ENCODE data around the gene GPR12. TPM values are rescaled to one million over a fixed set of nuclear protein-coding genes. Genes with fewer than 3 reads are reported as not detected.

GPR12 gene
- total and polyA plus RNA-seq, 10 donors: 0.02 to 0.16 (median 0.05) TPM; not detected in 6

- Histone ChIP-seq H3K9me3 (no peaks in the 10 kb centered on the region), H3K27me3 (replicated peaks in 1 of 7) (peaks cover 0 to 10% (median 0%) of the 10 kb centered on the region in 7 donors), H3K4me1 (peaks cover 0 to 27% (median 13%) of the 10 kb centered on the region in 6 donors), H3K36me3 (no peaks in the 10 kb centered on the region), H3K4me3 (no peak overlapping the region), H3K27ac (no peak overlapping the region)
- TF ChIP-seq CTCF (IDR thresholded peaks at IDR 0.05 in 8 of 11, conservative IDR thresholded peaks at IDR 0.05 in 3 of 11): no peak
- TF ChIP-seq POLR2A (IDR thresholded peaks at IDR 0.05): no peak
- TF ChIP-seq POLR2AphosphoS5 (IDR thresholded peaks at IDR 0.05): no peak
- DNase-seq: no peak
- intact Hi-C loops (cut with DNase I; ENCODE audit: low total_unique reads): no loop called here
- WGBS, 5 donors: 71 to 91% (median 79%) methylated on average over 1 to 8 of the region's 8 CpGs
Observed at GRCh38 chr13:26718146-26718545, 42.4 kb downstream of the GPR12 start.

DNA sequence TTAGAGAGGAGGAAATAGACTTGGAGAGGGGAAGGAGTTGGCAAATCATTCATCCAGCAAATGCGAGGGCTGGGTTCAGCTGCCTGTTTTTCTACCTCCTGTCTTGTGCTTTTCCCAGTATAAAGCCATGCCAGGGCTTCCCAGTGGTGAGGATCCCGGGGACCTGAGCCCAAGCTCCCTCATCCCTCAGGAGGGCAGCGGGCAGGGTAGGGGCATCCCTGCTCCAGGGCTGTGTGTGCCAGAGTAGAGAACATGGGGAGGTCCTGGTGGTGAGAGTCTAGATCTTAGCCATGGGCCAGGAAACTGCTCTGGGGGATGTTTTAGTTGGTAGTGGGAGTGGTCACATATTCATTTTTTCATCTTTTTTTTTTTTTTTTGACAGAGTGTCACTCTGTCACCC, 43.6 kb downstream of the GPR12 start:
- peaks cover 0 to 9% (median 0%) of the 10 kb centered on the region in 8 donors for H3K9me3 ChIP-seq
- H3K27me3 ChIP-seq (replicated peaks in 1 of 7): peaks cover 0 to 8% (median 0%) of the 10 kb centered on the region in 7 donors
- intact Hi-C loops (cut with DNase I; ENCODE audit: low total_unique reads): no loop called here
- no peak overlapping the region for H3K4me3 ChIP-seq
- DNase-seq: no peak
- no peaks in the 10 kb centered on the region for H3K36me3 ChIP-seq
- peaks cover 0 to 21% (median 9%) of the 10 kb centered on the region in 6 donors for H3K4me1 ChIP-seq
- H3K27ac ChIP-seq: no peak overlapping the region
- TF ChIP-seq POLR2AphosphoS5 (IDR thresholded peaks at IDR 0.05) (no peak), CTCF (IDR thresholded peaks at IDR 0.05 in 8 of 11, conservative IDR thresholded peaks at IDR 0.05 in 3 of 11) (no peak), POLR2A (IDR thresholded peaks at IDR 0.05) (no peak)
- 74 to 96% (median 82%) methylated on average over 3 of the region's 3 CpGs for WGBS, 5 donors

- DNase-seq: no peak
- Histone ChIP-seq H3K27me3 (replicated peaks in 1 of 7) (no peaks in the 10 kb centered on the region), H3K27ac (no peak overlapping the region), H3K36me3 (no peaks in the 10 kb centered on the region), H3K4me3 (no peak overlapping the region), H3K4me1 (no peaks in the 10 kb centered on the region), H3K9me3 (peaks cover 0 to 11% (median 0%) of the 10 kb centered on the region in 8 donors)
- intact Hi-C loops (cut with DNase I; ENCODE audit: low total_unique reads): no loop called here
- 86 to 100% (median 100%) methylated on average over 1 of the region's 1 CpG for WGBS, 5 donors
- TF ChIP-seq POLR2AphosphoS5 (IDR thresholded peaks at IDR 0.05): no peak
Observed at GRCh38 chr13:26713341-26713740, 47.2 kb downstream of the GPR12 start.

- Histone ChIP-seq H3K36me3 (no peaks in the 10 kb centered on the region), H3K27ac (no peak overlapping the region), H3K27me3 (replicated peaks in 1 of 7) (peaks cover 0 to 10% (median 0%) of the 10 kb centered on the region in 7 donors), H3K9me3 (peaks cover 0 to 11% (median 0%) of the 10 kb centered on the region in 8 donors), H3K4me3 (no peak overlapping the region), H3K4me1 (no peaks in the 10 kb centered on the region)
- DNase-seq: no peak
- TF ChIP-seq POLR2A (IDR thresholded peaks at IDR 0.05) (no peak), CTCF (IDR thresholded peaks at IDR 0.05 in 8 of 11, conservative IDR thresholded peaks at IDR 0.05 in 3 of 11) (no peak), POLR2AphosphoS5 (IDR thresholded peaks at IDR 0.05) (no peak)
- intact Hi-C loops (cut with DNase I; ENCODE audit: low total_unique reads): no loop called here
- 18 to 52% (median 36%) methylated on average over 4 of the region's 4 CpGs for WGBS, 5 donors
Observed at GRCh38 chr13:26711211-26711610, 49.4 kb downstream of the GPR12 start.

DNA sequence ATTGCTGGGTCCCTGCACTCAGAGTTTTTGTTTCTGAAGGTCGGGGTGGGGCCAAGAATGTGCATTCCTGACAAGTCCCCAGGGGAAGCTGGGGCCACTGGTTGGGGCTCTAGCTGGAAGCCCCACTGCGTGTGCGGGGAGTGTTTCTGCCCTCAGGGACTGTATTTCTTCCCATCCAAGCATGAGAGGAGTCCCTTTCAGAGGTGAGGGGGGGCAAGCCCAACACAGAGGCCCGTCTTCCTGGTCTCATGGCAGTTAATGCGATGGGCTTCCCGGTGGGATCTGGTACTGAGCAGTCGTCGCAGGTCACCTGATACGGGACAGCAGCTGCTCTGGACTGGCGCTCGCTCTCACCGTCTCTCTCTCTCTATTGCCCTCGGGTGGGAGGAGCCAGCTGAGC, 50.4 kb downstream of the GPR12 start:
- no peak overlapping the region for H3K4me3 ChIP-seq
- H3K36me3 ChIP-seq: no peaks in the 10 kb centered on the region
- TF ChIP-seq POLR2A (IDR thresholded peaks at IDR 0.05) (no peak), POLR2AphosphoS5 (IDR thresholded peaks at IDR 0.05) (no peak)
- no peaks in the 10 kb centered on the region for H3K4me1 ChIP-seq
- no peak for DNase-seq
- H3K27me3 ChIP-seq (replicated peaks in 1 of 7): peaks cover 0 to 21% (median 0%) of the 10 kb centered on the region in 7 donors
- WGBS, 5 donors: 77 to 83% (median 80%) methylated on average over 11 to 13 of the region's 13 CpGs
- peaks cover 0 to 11% (median 0%) of the 10 kb centered on the region in 8 donors for H3K9me3 ChIP-seq
- H3K27ac ChIP-seq: no peak overlapping the region
- intact Hi-C loops (cut with DNase I; ENCODE audit: low total_unique reads): no loop called here
